ENCODE results near the gene LILRB2.
"Not testable (repeated sequence)": the region's sequence is repeated elsewhere in the genome, so short reads cannot be mapped to it uniquely, and the experiment has no call there.

- TF ChIP-seq, protein P1, sequence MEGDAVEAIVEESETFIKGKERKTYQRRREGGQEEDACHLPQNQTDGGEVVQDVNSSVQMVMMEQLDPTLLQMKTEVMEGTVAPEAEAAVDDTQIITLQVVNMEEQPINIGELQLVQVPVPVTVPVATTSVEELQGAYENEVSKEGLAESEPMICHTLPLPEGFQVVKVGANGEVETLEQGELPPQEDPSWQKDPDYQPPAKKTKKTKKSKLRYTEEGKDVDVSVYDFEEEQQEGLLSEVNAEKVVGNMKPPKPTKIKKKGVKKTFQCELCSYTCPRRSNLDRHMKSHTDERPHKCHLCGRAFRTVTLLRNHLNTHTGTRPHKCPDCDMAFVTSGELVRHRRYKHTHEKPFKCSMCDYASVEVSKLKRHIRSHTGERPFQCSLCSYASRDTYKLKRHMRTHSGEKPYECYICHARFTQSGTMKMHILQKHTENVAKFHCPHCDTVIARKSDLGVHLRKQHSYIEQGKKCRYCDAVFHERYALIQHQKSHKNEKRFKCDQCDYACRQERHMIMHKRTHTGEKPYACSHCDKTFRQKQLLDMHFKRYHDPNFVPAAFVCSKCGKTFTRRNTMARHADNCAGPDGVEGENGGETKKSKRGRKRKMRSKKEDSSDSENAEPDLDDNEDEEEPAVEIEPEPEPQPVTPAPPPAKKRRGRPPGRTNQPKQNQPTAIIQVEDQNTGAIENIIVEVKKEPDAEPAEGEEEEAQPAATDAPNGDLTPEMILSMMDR (IDR thresholded peaks at IDR 0.05; ENCODE audit: low read length): not testable (repeated sequence)
- not testable (repeated sequence) for TF ChIP-seq EZH2 (IDR thresholded peaks at IDR 0.05; ENCODE audit: borderline replicate concordance, low read length)
Observed at GRCh38 chr19:54328781-54329180, 47.9 kb upstream of the LILRB2 start.

All from OCI-LY1 (cell line).